Stimulated activated CD4-positive, alpha-beta T cell treated with anti-CD3 and anti-CD28 coated beads, Interleukin-2, amount 100 ng/mL, for 24 hours (primary cell): Measurements from ENCODE around the gene SPATA16.
"Not testable (repeated sequence)": the region's sequence is repeated elsewhere in the genome, so short reads cannot be mapped to it uniquely, and the experiment has no call there.

Experiments used
- DNase-seq, 2 donors: peaks; one replicate each; pipeline ENCODE4 v3.0.0-alpha.2; 2020

Gene SPATA16

GRCh38 chr3:172875039-172875438 is 266.0 kb downstream of the SPATA16 start:
- DNase-seq = no peak

GRCh38 chr3:172869784-172870518 is 271.1 kb downstream of the SPATA16 start:
- no peak for DNase-seq

- no peak for DNase-seq
Observed at GRCh38 chr3:172869368-172869771, 271.7 kb downstream of the SPATA16 start.

- DNase-seq = no peak
Observed at GRCh38 chr3:172868582-172869200, 272.3 kb downstream of the SPATA16 start.

GRCh38 chr3:172866726-172867350 is 274.2 kb downstream of the SPATA16 start:
- not testable (repeated sequence) for DNase-seq

- DNase-seq = no peak
Observed at GRCh38 chr3:172859041-172859440, 282.0 kb downstream of the SPATA16 start.

- no peak for DNase-seq
Observed at GRCh38 chr3:172856795-172857742, 284.0 kb downstream of the SPATA16 start.

- DNase-seq = no peak
Observed at GRCh38 chr3:172855037-172855436, 286.0 kb downstream of the SPATA16 start.

GRCh38 chr3:172853921-172854666 is 286.9 kb downstream of the SPATA16 start:
- no peak for DNase-seq

- DNase-seq = no peak
Observed at GRCh38 chr3:172853005-172853404, 288.0 kb downstream of the SPATA16 start.

GRCh38 chr3:172848910-172849309 is 292.1 kb downstream of the SPATA16 start:
- DNase-seq = no peak

- no peak for DNase-seq
Observed at GRCh38 chr3:172847292-172847691, 293.7 kb downstream of the SPATA16 start.

GRCh38 chr3:172846706-172847105 is 294.3 kb downstream of the SPATA16 start:
- DNase-seq = no peak

GRCh38 chr3:172846103-172846561 is 294.9 kb downstream of the SPATA16 start:
- DNase-seq = no peak

- no peak for DNase-seq
Observed at GRCh38 chr3:172844428-172844827, 296.6 kb downstream of the SPATA16 start.

GRCh38 chr3:172840913-172841312 is 300.1 kb downstream of the SPATA16 start:
- DNase-seq = no peak

- no peak for DNase-seq
Observed at GRCh38 chr3:172840463-172840862, 300.6 kb downstream of the SPATA16 start.

- no peak for DNase-seq
Observed at GRCh38 chr3:172839679-172840078, 301.4 kb downstream of the SPATA16 start.
